Muscle layer of colon (tissue), 2 donors: ENCODE data around the gene LPXN.
"Not testable (repeated sequence)": the region's sequence is repeated elsewhere in the genome, so short reads cannot be mapped to it uniquely, and the experiment has no call there.

ENCODE experiments used
- H3K27ac ChIP-seq: one replicate; pipeline ENCODE4 v1.7.0; 2013; ENCODE audit warnings: low read depth, mild to moderate bottlenecking, low read length, moderate library complexity
- H3K27me3 ChIP-seq, 2 donors: one replicate each; pipeline ENCODE4 v1.7.0; 2013; ENCODE audit warnings: low read length in 2 of 2, mild to moderate bottlenecking in 2 of 2; ENCODE audit not compliant: insufficient read depth in 2 of 2, control insufficient read depth in 1 of 2
- H3K36me3 ChIP-seq: one replicate; pipeline ENCODE4 v1.7.0; 2013; ENCODE audit warnings: mild to moderate bottlenecking, low read length; ENCODE audit not compliant: insufficient read depth
- H3K4me1 ChIP-seq: one replicate; pipeline ENCODE4 v1.7.0; 2013; ENCODE audit warnings: mild to moderate bottlenecking, low read length; ENCODE audit not compliant: insufficient read depth
- H3K4me3 ChIP-seq, 2 donors: one replicate each; pipeline ENCODE4 v1.7.0; 2013; ENCODE audit warnings: low read length in 2 of 2, low read depth in 1 of 2, mild to moderate bottlenecking in 1 of 2, moderate library complexity in 1 of 2
- H3K9ac ChIP-seq: one replicate; pipeline ENCODE4 v1.7.0; 2013; ENCODE audit warnings: low read length
- H3K9me3 ChIP-seq: one replicate; pipeline ENCODE4 v1.7.0; 2013; ENCODE audit warnings: mild to moderate bottlenecking, low read length
- donor health status: abdominal sarcoma.
- donor health status: Adenocarcinoma of cecum.

LPXN gene

GRCh38 chr11:58578136-58578634, 2.5 kb upstream of the LPXN start:
- H3K4me1 ChIP-seq, result peaks cover 62% of the 10 kb centered on the region
- peak overlapping the region; percentile 89 for H3K4me3 ChIP-seq
- H3K27me3 ChIP-seq, result no peaks in the 10 kb centered on the region
- peak overlapping the region; percentile 98 for H3K9ac ChIP-seq
- peak overlapping the region; percentile 94 for H3K27ac ChIP-seq
- no peaks in the 10 kb centered on the region for H3K9me3 ChIP-seq
- H3K36me3 ChIP-seq, result no peaks in the 10 kb centered on the region

DNA sequence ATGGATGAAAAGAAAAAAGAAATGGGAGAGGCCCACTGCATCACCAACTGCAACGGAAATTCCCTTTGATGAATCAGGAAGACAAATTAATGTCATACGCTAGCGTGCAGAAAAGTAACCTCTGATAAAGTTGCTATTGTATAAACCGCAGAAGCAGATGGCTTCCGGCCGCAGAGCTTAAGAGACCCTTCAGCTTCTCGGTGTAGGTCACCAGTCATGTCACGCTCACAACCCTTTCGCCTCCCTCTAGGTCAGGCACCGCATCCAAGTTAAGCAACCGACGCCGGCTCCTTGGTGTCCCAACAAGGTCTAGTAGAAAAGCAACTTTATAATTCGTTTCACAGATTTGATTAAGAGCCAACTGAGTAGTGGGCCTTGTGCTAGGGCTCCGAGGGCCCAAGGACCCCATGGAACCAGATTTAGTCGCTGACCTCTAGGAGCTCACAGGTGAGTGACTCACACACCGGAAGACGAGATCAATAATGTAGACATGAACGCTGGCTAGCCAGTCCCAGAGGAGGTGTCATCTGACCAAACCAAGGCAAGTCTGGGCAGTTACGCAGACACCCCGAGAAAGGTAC, 2.0 kb upstream of the LPXN start:
- Histone ChIP-seq H3K4me3 (peak overlapping the region; percentile 88 to 89), H3K9me3 (no peaks in the 10 kb centered on the region), H3K27me3 (no peaks in the 10 kb centered on the region), H3K4me1 (peaks cover 57% of the 10 kb centered on the region), H3K27ac (peak overlapping the region; percentile 94), H3K9ac (peak overlapping the region; percentile 94), H3K36me3 (no peaks in the 10 kb centered on the region)

DNA sequence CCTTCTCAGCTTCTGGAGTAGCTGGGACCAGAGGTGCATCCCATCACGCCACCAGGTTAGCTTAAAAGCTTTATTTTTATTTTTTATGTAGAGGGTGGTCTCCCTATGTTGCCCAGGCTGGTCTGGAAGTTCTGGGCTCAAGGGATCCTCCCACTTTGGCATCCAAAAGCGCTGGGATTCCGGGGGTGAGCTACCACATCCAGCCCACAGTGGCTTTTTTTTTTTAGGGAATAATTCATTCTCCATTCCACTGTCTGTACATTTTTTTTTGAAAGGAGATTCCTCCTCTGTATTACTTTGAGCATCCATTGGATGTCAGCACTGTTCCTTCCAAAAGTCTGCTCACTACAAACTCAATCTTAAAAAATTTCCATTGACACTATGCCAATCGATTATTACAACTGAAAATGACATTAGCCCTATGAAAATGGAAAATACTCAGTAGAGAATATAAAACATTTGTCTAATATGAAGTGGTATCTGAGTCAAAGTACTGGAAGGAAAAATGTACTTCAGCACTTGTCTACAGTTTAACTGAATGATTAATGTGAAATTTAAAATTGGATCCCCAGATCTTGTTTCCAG, 1.3 kb upstream of the LPXN start:
- Histone ChIP-seq H3K9me3 (no peaks in the 10 kb centered on the region), H3K27me3 (no peaks in the 10 kb centered on the region), H3K9ac (peak overlapping the region; percentile 94), H3K4me1 (peaks cover 53% of the 10 kb centered on the region), H3K36me3 (no peaks in the 10 kb centered on the region), H3K4me3 (peak overlapping the region in 1 of 2 donors; percentile 89), H3K27ac (peak overlapping the region; percentile 94)

- peak overlapping the region; percentile 6 for H3K27ac ChIP-seq
- no peaks in the 10 kb centered on the region for H3K36me3 ChIP-seq
- no peak overlapping the region for H3K4me3 ChIP-seq
- H3K9me3 ChIP-seq, result no peaks in the 10 kb centered on the region
- H3K27me3 ChIP-seq, result no peaks in the 10 kb centered on the region
- peaks cover 37% of the 10 kb centered on the region for H3K4me1 ChIP-seq
- no peak overlapping the region for H3K9ac ChIP-seq
Measured at GRCh38 chr11:58574881-58575280, 775 bp downstream of the LPXN start.

GRCh38 chr11:58573451-58574104, 2.1 kb downstream of the LPXN start:
- Histone ChIP-seq H3K4me3 (no peak overlapping the region), H3K9me3 (no peaks in the 10 kb centered on the region), H3K36me3 (peaks cover 4% of the 10 kb centered on the region), H3K27ac (peak overlapping the region; percentile 42), H3K27me3 (no peaks in the 10 kb centered on the region), H3K4me1 (peaks cover 37% of the 10 kb centered on the region), H3K9ac (no peak overlapping the region)

- H3K27ac ChIP-seq, H3K9me3 ChIP-seq, H3K4me3 ChIP-seq, H3K9ac ChIP-seq, H3K27me3 ChIP-seq, H3K36me3 ChIP-seq: not testable (repeated sequence)
- H3K4me1 ChIP-seq, result peaks cover 37% of the 10 kb centered on the region
Measured at GRCh38 chr11:58572906-58573305, 2.8 kb downstream of the LPXN start.

- Histone ChIP-seq H3K4me1 (no peaks in the 10 kb centered on the region), H3K4me3 (no peak overlapping the region), H3K27me3 (no peaks in the 10 kb centered on the region), H3K27ac (no peak overlapping the region), H3K36me3 (peaks cover 6% of the 10 kb centered on the region), H3K9me3 (no peaks in the 10 kb centered on the region), H3K9ac (no peak overlapping the region)
Measured at GRCh38 chr11:58567889-58568512, 7.7 kb downstream of the LPXN start.

DNA sequence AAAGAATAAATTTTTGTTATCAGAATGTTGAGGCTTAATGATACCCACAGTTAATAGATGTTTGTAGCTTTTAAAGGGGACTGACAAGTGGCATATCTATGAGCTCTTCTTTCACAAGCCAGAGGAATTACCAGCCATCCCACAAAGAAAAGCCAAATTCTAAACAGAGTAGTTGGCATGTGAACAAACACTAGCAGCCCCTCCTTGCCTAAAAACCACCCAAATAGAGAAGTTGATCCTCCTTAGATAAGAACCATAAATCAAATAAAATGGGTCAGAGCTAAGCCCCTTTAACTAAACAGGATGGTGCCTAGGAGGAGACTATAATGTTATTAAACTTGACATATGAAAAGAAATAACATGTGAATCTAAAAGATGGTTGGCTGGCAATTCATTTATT, 11.4 kb downstream of the LPXN start:
- Histone ChIP-seq H3K36me3 (peaks cover 6% of the 10 kb centered on the region), H3K27me3 (no peaks in the 10 kb centered on the region), H3K4me3 (no peak overlapping the region), H3K9me3 (no peaks in the 10 kb centered on the region), H3K9ac (no peak overlapping the region), H3K27ac (no peak overlapping the region), H3K4me1 (no peaks in the 10 kb centered on the region)

DNA sequence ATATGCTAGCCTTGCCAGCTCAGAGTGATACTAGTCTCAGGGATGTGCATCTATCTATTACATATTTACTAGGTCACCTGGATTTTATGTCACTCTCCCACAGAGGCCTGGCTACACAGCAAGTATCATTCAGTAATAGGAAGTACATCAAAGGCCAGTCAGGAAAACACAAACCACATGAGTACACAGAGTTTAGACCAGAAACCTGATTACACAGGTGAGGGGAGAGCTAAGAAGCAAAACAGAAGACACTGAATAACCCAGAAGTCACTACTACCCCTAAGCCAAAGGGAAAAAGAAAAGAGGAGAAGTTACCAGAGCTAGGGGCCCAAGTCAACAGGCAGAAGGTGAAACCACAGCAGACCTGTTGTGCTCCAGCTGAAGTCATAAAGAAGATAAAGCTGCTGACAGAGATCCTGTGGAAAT, 13.3 kb downstream of the LPXN start:
- Histone ChIP-seq H3K9me3 (no peaks in the 10 kb centered on the region), H3K4me3 (no peak overlapping the region), H3K27ac (no peak overlapping the region), H3K27me3 (no peaks in the 10 kb centered on the region), H3K36me3 (no peaks in the 10 kb centered on the region), H3K9ac (no peak overlapping the region), H3K4me1 (no peaks in the 10 kb centered on the region)

DNA sequence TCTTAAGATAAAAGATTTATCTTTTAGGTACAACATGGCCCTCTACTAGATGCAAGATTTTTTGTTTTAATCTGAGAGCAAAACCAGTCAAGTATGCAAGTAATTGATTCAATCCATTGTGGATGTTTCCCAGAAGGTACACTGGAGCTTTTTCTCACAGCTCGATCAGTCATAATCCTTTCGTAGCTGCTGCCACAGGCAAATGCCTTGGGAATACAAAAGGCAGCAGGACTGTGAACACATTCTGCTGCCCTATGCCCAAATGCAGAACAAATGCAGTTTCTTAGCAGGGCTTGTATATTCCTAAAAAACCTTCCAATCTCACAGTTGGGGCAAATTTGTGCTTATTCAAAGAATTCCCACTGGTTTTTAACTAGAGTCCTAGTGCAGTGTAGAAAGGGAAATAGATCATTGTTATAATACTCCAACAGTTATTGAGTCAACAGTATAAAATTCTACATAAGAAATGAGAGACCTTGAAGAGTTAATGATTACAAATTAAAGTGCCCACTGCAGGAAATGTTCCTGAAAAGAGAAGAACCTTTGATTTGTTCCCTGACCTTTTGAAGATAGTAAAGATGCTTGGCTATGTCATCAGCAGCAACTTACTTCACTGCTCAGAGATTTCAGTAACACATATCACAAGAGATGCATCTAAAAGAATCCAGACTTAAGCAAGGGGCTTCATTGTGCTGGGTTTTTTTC, 14.1 kb downstream of the LPXN start:
- no peaks in the 10 kb centered on the region for H3K4me1 ChIP-seq
- no peak overlapping the region for H3K27ac ChIP-seq
- H3K9me3 ChIP-seq, result no peaks in the 10 kb centered on the region
- no peaks in the 10 kb centered on the region for H3K27me3 ChIP-seq
- no peak overlapping the region for H3K4me3 ChIP-seq
- no peak overlapping the region for H3K9ac ChIP-seq
- no peaks in the 10 kb centered on the region for H3K36me3 ChIP-seq

DNA sequence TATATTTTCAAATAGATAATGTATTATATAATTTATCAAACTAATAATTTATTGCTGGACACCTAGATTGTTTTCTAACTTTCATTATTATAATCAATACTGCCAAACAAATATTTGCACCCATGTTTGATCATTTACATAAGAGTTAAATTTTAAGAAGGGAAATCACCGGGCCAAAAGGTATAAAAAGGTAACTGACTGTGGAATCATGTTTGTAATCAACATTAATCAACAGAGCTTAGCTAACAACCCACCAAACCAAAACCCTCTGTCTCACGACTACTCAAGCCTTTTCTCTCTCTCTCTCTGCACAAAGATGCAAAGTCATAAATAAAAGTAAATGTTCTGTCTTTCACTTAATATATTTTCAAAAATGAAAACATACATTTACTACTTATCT, 14.8 kb downstream of the LPXN start:
- H3K4me3 ChIP-seq, result no peak overlapping the region
- H3K36me3 ChIP-seq, result no peaks in the 10 kb centered on the region
- H3K9me3 ChIP-seq, result no peaks in the 10 kb centered on the region
- H3K27me3 ChIP-seq, result no peaks in the 10 kb centered on the region
- no peak overlapping the region for H3K27ac ChIP-seq
- no peak overlapping the region for H3K9ac ChIP-seq
- no peaks in the 10 kb centered on the region for H3K4me1 ChIP-seq
